Neural crest cell (in vitro differentiated cells): ENCODE results near the gene SORBS1. TPM values are rescaled to one million over a fixed set of nuclear protein-coding genes. Genes with fewer than 3 reads are reported as not detected.
"Not testable (repeated sequence)": the region's sequence is repeated elsewhere in the genome, so short reads cannot be mapped to it uniquely, and the experiment has no call there.

Experiments used
- DNase-seq: peaks from one replicate; pipeline ENCODE4 v3.0.0; 2021; ENCODE audit warnings: low read depth, mixed read lengths, low spot score
- H3K27ac Mint-ChIP-seq: one replicate; pipeline ENCODE4 v1.8.0; 2021; ENCODE audit warnings: mild to moderate bottlenecking, mixed read lengths; ENCODE audit not compliant: unreplicated experiment
- H3K27me3 Mint-ChIP-seq: 2 replicates; pipeline ENCODE4 v1.8.0; 2021; ENCODE audit warnings: low read depth, mild to moderate bottlenecking, mixed read lengths
- H3K36me3 Mint-ChIP-seq: 2 replicates; pipeline ENCODE4 v1.8.0; 2021; ENCODE audit warnings: low read depth, mild to moderate bottlenecking, mixed read lengths
- H3K4me1 Mint-ChIP-seq: 2 replicates; pipeline ENCODE4 v1.8.0; 2021; ENCODE audit warnings: mixed read lengths
- H3K4me3 Mint-ChIP-seq: one replicate; pipeline ENCODE4 v1.8.0; 2021; ENCODE audit warnings: mild to moderate bottlenecking, mixed read lengths
- H3K9me3 Mint-ChIP-seq: 2 replicates; pipeline ENCODE4 v1.8.0; 2021; ENCODE audit warnings: mixed read lengths
- total RNA-seq: library from RNA; stranded (reverse); gene quantifications from 2 replicates; pipeline ENCODE4 v1.2.1, GENCODE V29; 2021
- TF ChIP-seq, protein P1 (sequence below): fragments of 200-600 bp; sonication (generic); conservative IDR thresholded peaks from 2 replicates; pipeline ENCODE4 v1.5.0; 2021; ENCODE audit warnings: antibody characterized with exemption, mild to moderate bottlenecking

SORBS1 gene
- total RNA-seq, 1 donor from 2014 or later: 15.3 TPM

DNA sequence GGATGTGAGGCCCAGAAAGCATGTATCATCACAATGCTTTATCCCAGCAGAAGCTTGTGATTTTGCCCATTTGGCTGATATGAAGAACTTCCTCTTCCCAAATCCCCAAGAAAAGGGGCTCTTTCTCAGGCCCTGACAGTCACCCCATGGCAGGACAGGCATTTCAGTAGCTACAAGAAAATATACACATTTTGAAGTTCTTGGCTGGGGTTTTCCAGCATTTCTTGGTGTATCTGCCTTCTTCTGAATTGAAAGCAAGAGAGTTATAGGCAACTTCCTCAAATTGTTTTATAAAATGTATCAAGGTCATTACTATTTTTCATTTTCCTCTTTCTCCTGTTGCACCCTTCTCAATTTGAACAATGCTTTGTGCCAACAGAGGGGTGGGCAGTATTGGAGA is 207.1 kb downstream of the SORBS1 start:
- Mint-ChIP-seq H3K9me3 (no peaks in the 10 kb centered on the region), H3K27me3 (no peaks in the 10 kb centered on the region), H3K36me3 (no peaks in the 10 kb centered on the region), H3K4me1 (no peaks in the 10 kb centered on the region), H3K27ac (no peak overlapping the region), H3K4me3 (no peak overlapping the region)
- TF ChIP-seq, protein P1, sequence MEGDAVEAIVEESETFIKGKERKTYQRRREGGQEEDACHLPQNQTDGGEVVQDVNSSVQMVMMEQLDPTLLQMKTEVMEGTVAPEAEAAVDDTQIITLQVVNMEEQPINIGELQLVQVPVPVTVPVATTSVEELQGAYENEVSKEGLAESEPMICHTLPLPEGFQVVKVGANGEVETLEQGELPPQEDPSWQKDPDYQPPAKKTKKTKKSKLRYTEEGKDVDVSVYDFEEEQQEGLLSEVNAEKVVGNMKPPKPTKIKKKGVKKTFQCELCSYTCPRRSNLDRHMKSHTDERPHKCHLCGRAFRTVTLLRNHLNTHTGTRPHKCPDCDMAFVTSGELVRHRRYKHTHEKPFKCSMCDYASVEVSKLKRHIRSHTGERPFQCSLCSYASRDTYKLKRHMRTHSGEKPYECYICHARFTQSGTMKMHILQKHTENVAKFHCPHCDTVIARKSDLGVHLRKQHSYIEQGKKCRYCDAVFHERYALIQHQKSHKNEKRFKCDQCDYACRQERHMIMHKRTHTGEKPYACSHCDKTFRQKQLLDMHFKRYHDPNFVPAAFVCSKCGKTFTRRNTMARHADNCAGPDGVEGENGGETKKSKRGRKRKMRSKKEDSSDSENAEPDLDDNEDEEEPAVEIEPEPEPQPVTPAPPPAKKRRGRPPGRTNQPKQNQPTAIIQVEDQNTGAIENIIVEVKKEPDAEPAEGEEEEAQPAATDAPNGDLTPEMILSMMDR: no peak
- no peak for DNase-seq

GRCh38 chr10:95353123-95353522 is 208.0 kb downstream of the SORBS1 start:
- TF ChIP-seq, protein P1: no peak
- Mint-ChIP-seq H3K36me3 (no peaks in the 10 kb centered on the region), H3K4me1 (no peaks in the 10 kb centered on the region), H3K27ac (no peak overlapping the region), H3K4me3 (no peak overlapping the region), H3K27me3 (no peaks in the 10 kb centered on the region), H3K9me3 (no peaks in the 10 kb centered on the region)
- DNase-seq: no peak

DNA sequence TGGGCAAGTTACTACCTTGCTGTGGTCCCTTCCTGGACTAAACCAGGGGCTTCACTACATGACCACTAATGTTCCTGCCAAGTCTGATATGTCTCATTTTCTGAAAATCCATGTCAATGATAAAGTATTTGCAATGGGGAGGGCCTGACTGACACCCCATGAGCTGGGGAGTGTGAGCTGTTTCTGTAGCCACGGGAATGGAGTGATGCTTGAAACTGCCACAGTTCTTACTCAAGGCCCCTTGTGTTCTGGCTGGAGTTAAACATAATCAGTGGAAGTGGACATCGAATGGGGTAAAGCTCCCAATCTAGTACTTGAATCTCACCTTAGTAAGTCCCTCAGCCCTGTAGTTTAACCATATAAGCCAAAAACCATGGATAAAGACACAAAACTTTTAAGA is 208.5 kb downstream of the SORBS1 start:
- TF ChIP-seq, protein P1: no peak
- H3K36me3 Mint-ChIP-seq: no peaks in the 10 kb centered on the region
- DNase-seq: no peak
- H3K4me1 Mint-ChIP-seq: no peaks in the 10 kb centered on the region
- no peaks in the 10 kb centered on the region for H3K9me3 Mint-ChIP-seq
- H3K27ac Mint-ChIP-seq: peak overlapping the region; percentile 19
- no peaks in the 10 kb centered on the region for H3K27me3 Mint-ChIP-seq
- H3K4me3 Mint-ChIP-seq: no peak overlapping the region

DNA sequence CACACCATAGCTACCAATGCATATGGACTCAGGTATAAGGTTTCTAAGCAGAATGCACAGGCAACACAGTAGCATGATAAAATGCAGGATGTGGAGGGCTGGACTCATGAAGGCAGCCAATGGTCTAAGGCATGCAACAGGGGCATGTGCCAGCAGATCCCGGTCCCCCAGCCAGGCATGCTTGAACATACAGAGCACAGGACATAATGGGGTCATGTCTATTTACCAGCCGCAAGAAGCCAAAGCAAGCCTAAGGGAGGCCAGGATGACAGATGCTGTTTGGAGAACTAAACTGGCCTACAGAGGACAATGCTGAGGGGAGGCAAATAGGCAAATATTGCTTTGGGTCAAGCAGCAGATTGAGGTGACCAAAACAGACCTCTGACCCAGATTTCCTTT is 210.3 kb downstream of the SORBS1 start:
- Mint-ChIP-seq H3K4me3 (no peak overlapping the region), H3K27me3 (no peaks in the 10 kb centered on the region), H3K27ac (no peak overlapping the region), H3K4me1 (peaks cover 12% of the 10 kb centered on the region), H3K9me3 (no peaks in the 10 kb centered on the region), H3K36me3 (no peaks in the 10 kb centered on the region)
- DNase-seq: no peak
- TF ChIP-seq, protein P1: no peak

- DNase-seq: no peak
- Mint-ChIP-seq H3K27me3 (no peaks in the 10 kb centered on the region), H3K27ac (no peak overlapping the region), H3K4me1 (peaks cover 12% of the 10 kb centered on the region), H3K4me3 (no peak overlapping the region), H3K9me3 (no peaks in the 10 kb centered on the region), H3K36me3 (no peaks in the 10 kb centered on the region)
- TF ChIP-seq, protein P1: no peak
These were observed 210.8 kb downstream of the SORBS1 start for GRCh38 chr10:95350219-95350829.

GRCh38 chr10:95347402-95347766 is 213.8 kb downstream of the SORBS1 start:
- H3K9me3 Mint-ChIP-seq, DNase-seq, H3K4me3 Mint-ChIP-seq, H3K27me3 Mint-ChIP-seq, H3K36me3 Mint-ChIP-seq: not testable (repeated sequence)
- peaks cover 19% of the 10 kb centered on the region for H3K4me1 Mint-ChIP-seq
- peak overlapping the region; percentile 61 for H3K27ac Mint-ChIP-seq
